GM18909 (cell line): Measurements from ENCODE around the gene ABLIM2.

Experiments used
- ATAC-seq: cut with Tn5 transposase; IDR thresholded peaks from one replicate; pipeline ENCODE4 v1.9.1; 2021; ENCODE audit warnings: mild to moderate bottlenecking; ENCODE audit not compliant: unreplicated experiment, poor library complexity

ABLIM2 gene

GRCh38 chr4:8108991-8109390 is 49.6 kb downstream of the ABLIM2 start:
- no peak for ATAC-seq

GRCh38 chr4:8108261-8108660 is 50.4 kb downstream of the ABLIM2 start:
- ATAC-seq: no peak

GRCh38 chr4:8107146-8107657 is 51.4 kb downstream of the ABLIM2 start:
- ATAC-seq: no peak

GRCh38 chr4:8106451-8107025 is 52.1 kb downstream of the ABLIM2 start:
- ATAC-seq: no peak

GRCh38 chr4:8105306-8106100 is 53.1 kb downstream of the ABLIM2 start:
- no peak for ATAC-seq

GRCh38 chr4:8104491-8105305 is 53.9 kb downstream of the ABLIM2 start:
- no peak for ATAC-seq

GRCh38 chr4:8103421-8104390 is 54.9 kb downstream of the ABLIM2 start:
- no peak for ATAC-seq

GRCh38 chr4:8102831-8103230 is 55.8 kb downstream of the ABLIM2 start:
- ATAC-seq: no peak

- ATAC-seq: no peak
These were observed 56.6 kb downstream of the ABLIM2 start for GRCh38 chr4:8102076-8102355.

- ATAC-seq: no peak
These were observed 57.2 kb downstream of the ABLIM2 start for GRCh38 chr4:8101213-8102075.

- no peak for ATAC-seq
These were observed 58.6 kb downstream of the ABLIM2 start for GRCh38 chr4:8099981-8100464.

GRCh38 chr4:8098506-8098905 is 60.1 kb downstream of the ABLIM2 start:
- no peak for ATAC-seq

GRCh38 chr4:8097721-8098345 is 60.8 kb downstream of the ABLIM2 start:
- ATAC-seq: no peak

GRCh38 chr4:8097141-8097541 is 61.5 kb downstream of the ABLIM2 start:
- ATAC-seq: no peak

GRCh38 chr4:8096690-8097061 is 61.9 kb downstream of the ABLIM2 start:
- ATAC-seq: no peak

- no peak for ATAC-seq
These were observed 62.5 kb downstream of the ABLIM2 start for GRCh38 chr4:8095956-8096689.

- no peak for ATAC-seq
These were observed 64.9 kb downstream of the ABLIM2 start for GRCh38 chr4:8093587-8094274.
